ENCODE data around the gene LAMA2. TPM values are rescaled to one million over a fixed set of nuclear protein-coding genes. Genes with fewer than 3 reads are reported as not detected.

LAMA2 gene
- total RNA-seq, 1 experiment from 2014 or later, result 4.2 TPM

GRCh38 chr6:129098061-129098553 lies 215.2 kb downstream of the LAMA2 start:
- H2BK20ac ChIP-seq (ENCODE audit: low read depth, low read length, poor library complexity, severe bottlenecking), result no peak overlapping the region
- H3K18ac ChIP-seq (ENCODE audit: insufficient read length, low read depth, low read length), result no peak overlapping the region
- H3K56ac ChIP-seq (ENCODE audit: insufficient read length, low read depth, low read length), result no peak overlapping the region
- H3K9me3 ChIP-seq (ENCODE audit: control insufficient read depth, low read depth, low read length), result no peaks in the 10 kb centered on the region
- WGBS (ENCODE audit: extremely low coverage, insufficient read length, low lambda C conversion rate), result no CpG with 5 or more reads among the region's 9 CpGs
- H2BK12ac ChIP-seq (ENCODE audit: insufficient read length, low read depth, low read length), result no peak overlapping the region
- no peak overlapping the region for H2AK5ac ChIP-seq (ENCODE audit: insufficient read length, low read length)
- no peak overlapping the region for H3K23ac ChIP-seq (ENCODE audit: insufficient read length, low read depth, low read length)
- H2BK120ac ChIP-seq (ENCODE audit: low read depth, low read length, poor library complexity, severe bottlenecking), result no peak overlapping the region
- H3K27ac ChIP-seq (ENCODE audit: insufficient read length, low read depth, low read length), result no peak overlapping the region
- TF ChIP-seq, protein P1, sequence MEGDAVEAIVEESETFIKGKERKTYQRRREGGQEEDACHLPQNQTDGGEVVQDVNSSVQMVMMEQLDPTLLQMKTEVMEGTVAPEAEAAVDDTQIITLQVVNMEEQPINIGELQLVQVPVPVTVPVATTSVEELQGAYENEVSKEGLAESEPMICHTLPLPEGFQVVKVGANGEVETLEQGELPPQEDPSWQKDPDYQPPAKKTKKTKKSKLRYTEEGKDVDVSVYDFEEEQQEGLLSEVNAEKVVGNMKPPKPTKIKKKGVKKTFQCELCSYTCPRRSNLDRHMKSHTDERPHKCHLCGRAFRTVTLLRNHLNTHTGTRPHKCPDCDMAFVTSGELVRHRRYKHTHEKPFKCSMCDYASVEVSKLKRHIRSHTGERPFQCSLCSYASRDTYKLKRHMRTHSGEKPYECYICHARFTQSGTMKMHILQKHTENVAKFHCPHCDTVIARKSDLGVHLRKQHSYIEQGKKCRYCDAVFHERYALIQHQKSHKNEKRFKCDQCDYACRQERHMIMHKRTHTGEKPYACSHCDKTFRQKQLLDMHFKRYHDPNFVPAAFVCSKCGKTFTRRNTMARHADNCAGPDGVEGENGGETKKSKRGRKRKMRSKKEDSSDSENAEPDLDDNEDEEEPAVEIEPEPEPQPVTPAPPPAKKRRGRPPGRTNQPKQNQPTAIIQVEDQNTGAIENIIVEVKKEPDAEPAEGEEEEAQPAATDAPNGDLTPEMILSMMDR (conservative IDR thresholded peaks at IDR 0.05), result no peak
- H3T11ph ChIP-seq (ENCODE audit: low read length), result no peak overlapping the region
- Mint-ChIP-seq H3K4me3 (no peak overlapping the region), H3K4me1 (peaks cover 4 to 12% of the 10 kb centered on the region in 2 experiments; a peak in 2 of 4 replicates), H3K36me3 (ENCODE audit: insufficient read depth in 1 of 3, low read depth in 3 of 3) (no peaks in the 10 kb centered on the region), H3K27ac (no peak overlapping the region), H3K27me3 (ENCODE audit: low read depth) (no peaks in the 10 kb centered on the region), H3K9me3 (no peaks in the 10 kb centered on the region)
- H3K79me2 ChIP-seq (ENCODE audit: insufficient read depth, low read length), result no peaks in the 10 kb centered on the region
- no peak for DNase-seq
- H4K8ac ChIP-seq (replicated peaks; ENCODE audit: insufficient read length, low read depth, low read length), result no peak overlapping the region
- H3K4me1 ChIP-seq (ENCODE audit: insufficient read depth, low read length), result no peaks in the 10 kb centered on the region
- H3K4ac ChIP-seq (ENCODE audit: low read depth, low read length), result no peak overlapping the region
- H3K79me1 ChIP-seq (ENCODE audit: insufficient read depth, low read depth, low read length, poor library complexity, severe bottlenecking), result no peaks in the 10 kb centered on the region
- H3K14ac ChIP-seq (ENCODE audit: insufficient read depth, low read length), result no peak overlapping the region
- no peaks in the 10 kb centered on the region for H4K20me1 ChIP-seq (ENCODE audit: control insufficient read depth, insufficient read depth, insufficient read length)
- no peak overlapping the region for H3K9ac ChIP-seq (ENCODE audit: extremely low read depth, insufficient read length, low read length)
- H3K4me2 ChIP-seq (ENCODE audit: insufficient read depth, insufficient read length, low read length), result no peak overlapping the region
- no peaks in the 10 kb centered on the region for H3K23me2 ChIP-seq (ENCODE audit: insufficient read length, low read depth, low read length, poor library complexity, severe bottlenecking)
- no peak overlapping the region for H2BK15ac ChIP-seq (ENCODE audit: low read depth, low read length)
- H4K5ac ChIP-seq (ENCODE audit: insufficient read length, low read depth, low read length), result no peak overlapping the region
- no peak overlapping the region for H2BK5ac ChIP-seq (ENCODE audit: insufficient read length, low read length)
- H2AFZ ChIP-seq (ENCODE audit: low read length), result no peak overlapping the region
- H3K27me3 ChIP-seq (ENCODE audit: insufficient read depth, low read length), result no peaks in the 10 kb centered on the region
- H4K91ac ChIP-seq (ENCODE audit: insufficient read length, low read depth, low read length), result no peak overlapping the region
